Endodermal cell (in vitro differentiated cells): ENCODE data around the gene KDM2B. TPM values are rescaled to one million over a fixed set of nuclear protein-coding genes. Genes with fewer than 3 reads are reported as not detected.

Experiments
- microRNA-seq: library from miRNA; unstranded; fragments of <30 nt; microRNA quantifications from one replicate; pipeline ENCODE4 v1.2.0, GENCODE V29; 2020; ENCODE audit warnings: borderline microRNAs expressed
- total RNA-seq, 2 donors: library from RNA; stranded (reverse); fragmentation: NEBNext Ultra II Directional in 1 of 2; extraction: Animal tissue kit (Norgen Biotek cat#: 25700) in 1 of 2; gene quantifications; 2 replicates in 1 of 2; 3 replicates in 1 of 2; pipeline ENCODE4 v1.2.1, GENCODE V29; 2021

The KDM2B gene
- total RNA-seq, 2 donors from 2014 or later = 103 to 125 TPM

Small RNAs within 50 kb of the gene (microRNA-seq; reads per million reads assigned to microRNA genes)
- not detected for gene MIR7107

Other genes with a start within 250 kb of the KDM2B start
- gene ANAPC5, start 228.6 kb downstream of the KDM2B start, total RNA-seq = 100 to 1,000 TPM in 1 of 2 donors, 10 to 100 TPM in 1; 87.7 to 111 TPM
- 10 to 100 TPM; 72.6 to 74.7 TPM for gene RNF34, start 180.9 kb downstream of the KDM2B start, total RNA-seq
- 10 to 100 TPM; 35.3 to 39.2 TPM for gene ORAI1, start 45.5 kb upstream of the KDM2B start, total RNA-seq
- 1 to 10 TPM; 1.4 to 1.6 TPM for gene MORN3, start 88.6 kb upstream of the KDM2B start, total RNA-seq
- gene TMEM120B, start 131.7 kb upstream of the KDM2B start, total RNA-seq = 10 to 100 TPM; 21.8 to 25.3 TPM
- gene RHOF, start 212.7 kb upstream of the KDM2B start, total RNA-seq = 10 to 100 TPM; 31.0 to 35.6 TPM
- 10 to 100 TPM; 30.7 to 32.6 TPM for gene SETD1B, start 223.0 kb upstream of the KDM2B start, total RNA-seq